AG08395 (cell line): ENCODE results near the gene CELA1.

Experiments used
- DNase-seq: peaks from one replicate; pipeline ENCODE4 v3.0.0; 2012; ENCODE audit warnings: mixed read lengths, low spot score

The CELA1 gene

DNA sequence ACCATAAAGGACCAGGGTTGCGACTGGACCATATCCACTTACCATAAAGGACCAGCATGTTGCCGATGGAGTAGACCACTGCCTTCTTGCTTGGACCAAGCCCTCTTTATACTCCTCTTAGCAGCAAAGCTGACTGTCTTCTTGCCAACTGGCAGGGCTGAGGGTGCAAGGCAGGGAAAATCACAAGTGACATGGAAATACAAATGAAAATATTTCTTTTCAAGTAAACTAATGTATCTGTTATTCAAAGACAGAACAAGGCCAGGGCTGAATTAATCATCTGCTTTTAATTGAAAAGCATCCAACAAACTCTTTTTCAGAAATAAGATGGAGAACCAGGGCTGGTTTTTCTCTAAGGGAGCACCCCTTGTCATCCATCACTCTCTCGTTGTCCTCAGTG is at the start of gene CELA1:
Gene CELA1, minus strand, starts transcription at position 99 of the 400 bp plus-strand sequence. Its CDS starts 41 bp downstream, at position 58.
- DNase-seq: no peak

DNA sequence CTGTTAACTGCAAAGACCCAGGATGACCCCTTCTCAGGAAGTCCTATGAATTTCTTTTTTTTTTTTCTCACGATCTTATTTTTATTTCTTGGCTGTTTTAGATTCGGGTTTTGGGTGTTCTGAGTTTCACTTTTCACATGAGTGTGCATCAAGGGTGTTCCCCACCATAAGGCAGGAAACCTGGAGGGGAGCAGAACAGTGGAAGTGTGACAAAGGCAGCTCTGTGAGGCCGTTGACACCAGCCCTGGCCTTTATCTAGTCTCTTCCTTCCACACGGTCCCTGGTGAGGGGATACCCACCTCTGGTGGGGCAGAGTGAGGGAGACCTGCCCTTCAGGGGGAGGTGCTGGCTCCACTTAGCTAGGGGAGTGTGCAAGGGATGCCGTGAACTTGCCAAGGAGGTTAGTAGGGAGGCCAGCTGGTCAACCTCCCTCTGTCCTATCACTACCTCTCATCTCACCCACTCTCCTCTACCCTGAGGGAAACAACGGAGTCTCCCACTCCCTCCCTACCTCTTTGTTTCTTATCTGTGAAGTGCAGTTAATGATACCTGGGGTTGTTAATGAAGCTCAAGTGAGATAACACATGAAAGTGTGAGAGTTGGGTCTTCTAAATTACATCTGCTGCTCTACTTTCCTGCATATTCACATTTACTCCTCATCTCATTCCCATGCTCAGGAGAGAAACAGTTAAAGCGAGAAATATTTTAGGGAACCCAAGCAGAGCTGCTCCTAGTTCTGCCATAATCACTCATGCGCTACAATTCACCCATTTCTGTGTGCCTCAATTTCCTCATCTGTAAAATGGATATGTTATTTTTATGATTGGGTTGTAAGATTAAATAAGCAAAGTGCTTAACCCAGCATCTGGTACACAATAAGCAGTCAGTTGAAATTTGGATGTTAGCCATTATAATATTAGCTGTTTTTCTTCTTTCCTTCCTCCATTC is 49.1 kb upstream of the CELA1 start:
- DNase-seq: no peak

DNA sequence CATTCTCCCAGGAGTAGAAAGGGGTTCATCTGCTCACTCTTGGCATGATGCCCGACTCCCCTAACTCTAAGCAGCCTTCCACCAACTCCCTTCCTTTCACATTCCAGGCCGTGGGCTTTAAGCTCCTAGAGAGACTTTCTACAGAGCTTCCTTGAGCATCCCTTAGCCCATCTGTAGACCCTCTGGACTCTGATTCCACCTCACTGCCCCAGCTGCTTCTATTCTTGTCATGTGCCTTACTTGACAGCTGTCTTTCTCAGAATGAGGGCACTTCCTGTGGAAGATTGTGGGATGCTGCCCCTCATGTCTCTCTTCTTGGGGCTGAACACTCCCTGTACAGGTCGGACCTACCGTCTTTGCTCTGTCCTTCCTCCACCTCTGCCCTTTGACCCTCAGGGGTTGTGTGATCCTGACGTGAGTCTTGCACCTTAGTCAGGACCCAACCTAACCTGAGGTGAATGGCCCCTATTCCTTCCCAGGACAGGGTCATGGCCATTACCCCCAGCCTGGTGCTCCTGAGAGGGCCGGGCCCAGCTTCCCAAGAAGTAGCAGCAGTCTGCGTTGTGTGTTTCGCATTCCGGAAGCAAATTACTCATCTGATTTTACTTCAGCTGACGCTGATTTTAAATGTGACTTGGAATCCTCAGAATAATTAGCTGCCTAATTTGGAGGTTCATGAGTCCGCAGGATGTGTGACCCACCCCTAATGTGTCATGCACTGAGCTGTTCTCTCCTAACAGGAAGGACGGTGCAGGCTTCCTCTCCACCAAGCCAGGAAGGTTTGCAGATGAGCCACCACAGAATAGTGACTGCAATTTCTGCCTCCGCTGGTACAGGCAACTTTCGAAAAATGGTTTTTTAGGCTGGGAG is 47.4 kb upstream of the CELA1 start:
- DNase-seq: peak; percentile 90

DNA sequence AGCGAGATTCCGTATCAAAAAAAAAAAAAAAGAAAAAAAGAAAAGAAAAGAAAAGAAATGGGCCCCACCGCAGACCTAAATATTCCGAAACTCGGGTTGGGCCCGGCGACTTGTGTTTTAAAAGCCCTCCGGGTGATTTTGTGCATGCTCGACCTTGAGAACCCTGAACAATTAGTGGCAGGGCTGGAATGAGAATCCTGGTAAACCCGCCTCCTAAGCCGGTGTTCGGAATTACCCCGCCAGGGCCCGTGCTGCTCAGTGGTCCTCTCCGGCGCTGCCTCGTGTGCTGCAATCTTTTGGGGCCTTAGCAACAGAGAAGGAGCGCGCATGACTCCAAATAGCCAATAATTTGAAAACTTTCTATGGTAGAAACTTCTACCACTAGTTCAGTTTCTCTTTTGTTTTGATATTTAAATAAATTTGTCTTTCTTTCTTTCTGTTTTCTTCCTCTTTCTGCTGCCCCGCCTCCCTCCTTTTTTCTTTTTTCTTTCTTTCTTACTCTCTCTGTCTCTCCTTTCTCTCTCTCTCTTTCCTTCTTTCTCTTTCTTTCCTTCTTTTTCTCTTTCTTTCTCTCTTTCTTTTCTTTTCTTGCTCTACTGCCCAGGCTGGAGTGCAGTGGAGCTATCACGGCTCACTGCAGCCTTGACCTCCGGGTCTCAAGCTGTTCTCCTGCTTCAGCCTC is 46.2 kb upstream of the CELA1 start:
- peak; percentile 35 for DNase-seq

DNA sequence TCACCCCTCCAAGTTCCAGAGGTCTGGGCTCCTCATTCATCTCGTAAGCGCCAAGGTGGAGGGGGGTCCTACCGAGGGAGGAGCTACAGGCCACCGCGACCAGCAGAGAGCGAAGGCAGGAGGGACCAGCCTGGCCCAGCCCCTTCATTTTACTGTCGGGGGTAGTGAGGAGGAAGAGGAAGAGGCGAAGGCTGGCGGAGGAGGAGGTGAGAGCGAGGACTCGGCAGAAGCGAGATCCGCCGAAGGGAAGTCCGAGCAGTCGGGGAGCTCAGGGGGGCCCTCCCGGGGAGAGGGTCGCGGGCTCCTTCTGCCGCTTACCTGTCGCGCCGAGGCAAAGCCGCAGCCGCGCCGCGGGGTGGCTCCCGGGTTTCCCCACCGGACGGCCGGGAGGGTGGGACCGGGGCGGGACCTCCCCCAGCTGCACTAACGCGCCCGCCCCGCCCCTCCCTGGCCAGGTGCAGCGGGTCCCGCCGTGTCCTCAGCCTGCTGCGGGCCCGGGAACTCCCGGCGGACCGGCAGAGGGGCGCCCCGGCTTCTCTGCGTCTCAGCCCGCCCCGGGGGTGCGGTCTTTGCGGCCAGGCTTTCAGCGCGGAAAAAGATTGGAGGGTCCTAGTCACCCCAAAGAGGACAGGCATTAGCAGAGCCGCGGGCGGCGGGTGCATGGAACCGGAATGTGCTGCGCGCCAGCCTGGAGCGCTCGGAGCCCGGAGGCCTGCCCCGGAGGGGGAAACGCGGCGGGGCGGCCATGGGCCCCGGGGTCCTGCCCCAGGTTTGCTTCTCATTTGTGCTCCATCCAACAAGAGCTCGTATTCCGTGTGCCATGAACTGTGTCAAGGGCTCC is 45.0 kb upstream of the CELA1 start, which contains the start of gene GALNT6:
Gene GALNT6, minus strand, starts transcription at position 124 of the 841 bp plus-strand sequence. CDS start 11,625 bp downstream, outside the sequence.
- no peak for DNase-seq

- DNase-seq: no peak
These were observed 44.4 kb upstream of the CELA1 start for GRCh38 chr12:51390891-51391282.

DNA sequence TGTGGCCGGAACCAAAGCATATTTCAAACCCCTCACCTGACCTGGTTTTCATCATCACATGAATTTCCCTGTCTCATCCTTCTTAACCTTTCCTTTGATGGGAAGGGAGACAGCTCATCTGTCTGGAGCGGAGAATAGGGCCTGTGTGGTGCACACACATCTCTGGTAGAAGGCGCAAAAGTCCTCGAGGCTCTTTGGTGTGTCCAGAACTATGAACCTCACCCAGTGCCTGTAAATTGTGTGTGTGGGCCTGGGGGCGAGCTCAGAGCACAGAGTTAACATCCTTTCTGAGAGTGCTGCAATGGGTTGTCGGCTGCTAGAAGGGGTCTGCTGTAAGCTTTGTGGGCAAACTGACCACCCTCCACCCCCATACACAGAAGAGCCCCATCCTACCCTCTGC is 44.0 kb upstream of the CELA1 start:
- no peak for DNase-seq

DNA sequence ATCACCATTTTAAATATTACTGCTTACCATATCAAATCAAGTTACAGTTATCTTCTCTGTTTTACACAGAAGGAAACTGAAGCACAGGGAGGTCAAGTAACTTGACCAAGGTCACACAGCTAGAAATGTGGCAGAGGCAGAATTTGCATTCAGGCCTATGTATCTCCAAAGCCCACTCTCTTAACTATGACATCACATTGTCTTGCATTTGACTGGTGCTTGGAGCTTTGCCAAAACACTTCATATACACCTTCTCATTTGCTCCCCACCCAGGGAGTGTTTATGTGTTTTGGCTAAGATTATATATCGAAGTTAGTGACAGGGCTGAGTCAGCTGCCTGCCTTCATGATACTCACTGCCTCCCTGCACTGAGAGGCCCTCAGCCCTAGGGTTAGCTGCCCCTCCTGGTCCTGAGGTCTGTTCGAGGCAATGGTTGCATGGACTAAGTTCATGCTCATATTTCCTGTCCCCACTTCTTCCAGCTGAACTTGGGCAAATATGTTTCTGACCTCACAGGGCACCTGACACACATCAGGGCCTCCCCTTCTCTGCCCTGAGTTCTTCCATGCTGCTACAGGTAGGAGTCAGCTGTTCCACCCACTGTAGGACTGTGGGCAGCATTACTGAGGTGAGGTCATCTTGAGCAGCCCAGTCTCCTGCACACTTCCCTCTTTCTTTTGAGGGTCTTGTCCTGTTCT is 43.0 kb upstream of the CELA1 start:
- no peak for DNase-seq

DNA sequence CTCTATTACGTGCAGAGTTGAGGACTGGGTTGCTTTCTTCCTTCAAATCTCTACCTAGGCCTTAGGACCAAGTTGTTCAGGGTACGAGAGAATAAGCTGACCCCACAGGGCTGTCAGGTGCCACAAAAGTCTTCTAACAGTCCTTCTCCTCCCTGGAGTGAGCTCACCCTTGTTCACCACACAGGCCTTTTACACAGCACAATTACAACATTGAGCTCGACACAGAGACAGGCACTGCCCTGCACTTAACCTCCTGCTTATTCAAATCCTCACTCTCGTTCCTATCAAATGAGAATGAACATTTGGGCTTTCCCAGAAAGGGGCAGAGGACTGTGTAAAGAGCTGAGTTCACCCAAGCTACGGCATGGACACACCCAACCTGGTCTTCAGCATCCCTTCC is 42.4 kb upstream of the CELA1 start:
- DNase-seq: no peak

- DNase-seq: peak; percentile 64
These were observed 41.8 kb upstream of the CELA1 start for GRCh38 chr12:51388069-51388799.

GRCh38 chr12:51386351-51386750 is 39.9 kb upstream of the CELA1 start:
- DNase-seq: no peak

- no peak for DNase-seq
These were observed 36.9 kb upstream of the CELA1 start for GRCh38 chr12:51383269-51383905.

GRCh38 chr12:51382173-51382572 is 35.7 kb upstream of the CELA1 start:
- no peak for DNase-seq

- peak; percentile 55 for DNase-seq
These were observed 35.0 kb upstream of the CELA1 start for GRCh38 chr12:51381226-51382079.

DNA sequence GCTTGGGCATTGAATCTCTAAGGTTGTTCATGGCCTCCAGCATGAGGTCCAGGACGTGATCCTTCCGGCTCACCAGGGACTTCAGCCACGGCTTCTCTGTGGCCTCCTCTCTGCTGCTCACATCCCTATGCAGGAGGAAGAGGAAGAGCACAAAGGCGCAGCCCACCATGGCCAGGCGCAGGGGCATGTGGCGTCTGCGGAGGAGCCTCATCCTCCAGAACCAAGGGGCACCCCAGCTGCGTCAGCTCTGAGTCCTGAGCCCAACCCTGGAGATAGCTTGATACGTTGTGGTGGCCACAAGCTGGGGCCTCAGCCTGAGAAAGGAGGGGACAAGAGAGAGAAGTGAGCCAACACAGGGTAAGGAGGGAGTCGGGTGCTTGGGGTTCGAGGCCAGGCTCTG is 33.1 kb upstream of the CELA1 start:
- no peak for DNase-seq

- DNase-seq: no peak
These were observed 32.3 kb upstream of the CELA1 start for GRCh38 chr12:51378749-51379148.

- DNase-seq: no peak
These were observed 30.9 kb upstream of the CELA1 start for GRCh38 chr12:51377099-51377984.
